ENCODE results near the gene DDRGK1.

DDRGK1 gene

DNA sequence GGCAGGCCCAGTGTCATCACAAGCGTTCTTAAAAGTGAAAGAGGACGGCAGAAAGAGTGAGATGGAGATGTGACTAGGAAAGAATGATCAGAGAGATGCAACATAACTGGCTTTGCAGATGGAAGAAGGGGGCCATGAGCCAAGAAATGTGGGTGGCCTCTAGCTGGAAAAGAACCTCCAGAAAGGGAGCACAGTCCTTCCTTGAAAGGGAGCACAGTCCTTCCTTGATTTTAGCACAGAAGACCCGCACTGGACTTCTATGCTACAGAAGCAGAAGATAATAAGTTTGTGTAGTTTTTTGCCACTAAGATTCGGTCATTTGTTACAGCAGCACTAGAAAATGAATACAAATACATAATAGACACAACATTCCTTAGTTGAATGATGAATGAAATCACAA, 24.2 kb downstream of the DDRGK1 start:
- DNase-seq: no peak

- DNase-seq: no peak
Observed at GRCh38 chr20:3177746-3178485, 26.6 kb downstream of the DDRGK1 start.

DNA sequence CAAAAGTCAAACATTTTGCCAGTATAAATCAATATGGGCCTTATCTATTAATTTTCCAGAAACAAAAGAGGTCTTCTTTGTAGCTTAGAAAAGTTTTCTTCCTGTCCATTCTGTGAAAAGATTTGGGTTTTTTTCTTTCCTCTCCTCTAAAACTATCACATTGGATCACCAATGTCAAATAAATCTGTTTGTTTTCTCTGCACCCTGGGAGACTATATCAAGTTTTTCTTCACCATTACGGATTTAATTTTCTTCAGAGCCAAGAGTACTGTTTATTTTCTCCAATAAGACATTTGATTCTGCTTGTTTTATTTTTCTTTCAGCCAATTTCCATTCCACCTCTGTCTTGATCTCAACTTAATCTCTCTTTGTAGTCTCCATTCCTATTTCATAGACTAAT, 29.2 kb downstream of the DDRGK1 start:
- no peak for DNase-seq

DNA sequence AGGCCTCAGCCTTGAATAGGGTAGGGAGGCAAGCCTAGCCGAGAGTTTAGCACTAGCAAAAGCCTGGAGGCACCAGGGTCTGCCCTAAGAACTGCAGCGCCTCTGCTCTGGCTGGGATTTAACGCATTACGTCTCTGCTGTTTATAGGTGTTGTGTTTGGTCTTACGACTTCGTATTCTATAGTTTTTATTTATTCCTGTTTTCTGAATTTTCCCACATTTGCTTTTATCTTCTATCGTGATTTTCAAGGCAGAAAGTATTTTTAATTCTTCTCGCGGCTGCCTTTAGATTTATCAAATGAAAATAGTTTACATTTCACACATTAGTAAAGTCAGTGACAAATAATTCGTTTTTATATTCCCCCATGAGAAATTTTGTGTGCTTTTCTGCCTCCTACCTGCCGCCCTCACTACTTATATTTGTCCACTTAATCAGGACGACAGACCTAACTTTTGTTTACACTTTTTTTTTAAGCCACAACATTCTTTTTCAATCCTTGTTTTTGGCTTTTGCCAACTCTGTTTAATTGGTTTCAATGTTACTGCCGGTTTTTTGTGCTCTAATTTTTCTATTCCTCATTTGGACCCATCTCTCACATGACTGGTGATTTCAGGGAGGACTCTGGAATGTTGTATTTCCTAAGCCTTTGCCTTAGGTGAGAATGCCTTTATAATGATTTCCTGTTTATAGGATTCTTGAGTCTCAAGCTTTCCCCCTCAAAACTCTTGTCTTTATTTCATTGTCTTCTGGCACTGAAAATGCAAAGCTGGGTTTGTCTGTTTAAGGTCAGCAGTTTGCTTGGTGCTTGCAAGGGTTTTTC, 29.8 kb downstream of the DDRGK1 start:
- no peak for DNase-seq

DNA sequence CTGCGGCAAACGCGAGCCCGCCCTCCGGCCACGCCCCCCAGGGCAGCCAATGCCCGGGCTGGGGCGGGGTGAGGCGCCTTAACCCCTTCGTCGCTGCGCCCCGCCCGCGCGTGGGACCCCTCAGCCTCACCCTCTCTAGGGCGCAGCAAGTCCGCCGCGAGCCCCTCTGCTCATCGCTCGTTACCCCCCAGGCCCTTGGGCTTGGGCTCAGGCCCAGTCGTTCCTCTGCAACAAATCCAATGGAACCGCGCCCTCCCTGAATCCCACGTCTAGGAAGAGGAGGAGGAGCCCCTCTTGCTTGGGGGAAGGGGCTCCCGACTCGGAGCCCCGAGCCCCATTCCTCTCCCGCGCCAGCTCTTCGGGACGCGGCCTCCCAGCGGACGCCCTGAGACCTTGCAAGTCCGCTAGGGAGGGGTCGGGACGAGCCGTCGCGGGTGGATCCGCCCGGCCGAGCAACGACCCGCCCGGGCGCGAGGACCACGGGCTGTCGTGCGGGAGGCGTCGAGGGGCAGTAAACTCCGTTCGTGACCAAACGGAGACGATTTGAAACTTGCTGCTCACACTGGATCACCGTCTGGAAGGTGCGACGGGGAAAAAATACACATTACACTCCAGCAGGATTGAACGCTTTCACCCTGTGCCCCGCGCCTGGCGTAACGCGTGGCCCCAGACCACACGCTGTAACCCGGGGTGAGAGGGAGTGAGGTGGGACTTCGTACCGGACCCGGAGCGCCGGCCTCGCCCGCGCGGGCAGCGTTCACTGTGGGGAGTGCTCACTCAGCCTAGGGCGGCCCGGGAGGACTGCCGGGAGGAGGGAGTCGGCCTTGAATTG, 30.7 kb downstream of the DDRGK1 start:
- peak; percentile 90 for DNase-seq

- DNase-seq: peak; percentile 66
Observed at GRCh38 chr20:3172933-3173609, 31.4 kb downstream of the DDRGK1 start, which contains the start of gene LZTS3. LZTS3 (minus strand) TSS chr20:3173549; CDS start chr20:3167163, 6,386 bp downstream.

- no peak for DNase-seq
Observed at GRCh38 chr20:3172126-3172932, 32.2 kb downstream of the DDRGK1 start.

DNA sequence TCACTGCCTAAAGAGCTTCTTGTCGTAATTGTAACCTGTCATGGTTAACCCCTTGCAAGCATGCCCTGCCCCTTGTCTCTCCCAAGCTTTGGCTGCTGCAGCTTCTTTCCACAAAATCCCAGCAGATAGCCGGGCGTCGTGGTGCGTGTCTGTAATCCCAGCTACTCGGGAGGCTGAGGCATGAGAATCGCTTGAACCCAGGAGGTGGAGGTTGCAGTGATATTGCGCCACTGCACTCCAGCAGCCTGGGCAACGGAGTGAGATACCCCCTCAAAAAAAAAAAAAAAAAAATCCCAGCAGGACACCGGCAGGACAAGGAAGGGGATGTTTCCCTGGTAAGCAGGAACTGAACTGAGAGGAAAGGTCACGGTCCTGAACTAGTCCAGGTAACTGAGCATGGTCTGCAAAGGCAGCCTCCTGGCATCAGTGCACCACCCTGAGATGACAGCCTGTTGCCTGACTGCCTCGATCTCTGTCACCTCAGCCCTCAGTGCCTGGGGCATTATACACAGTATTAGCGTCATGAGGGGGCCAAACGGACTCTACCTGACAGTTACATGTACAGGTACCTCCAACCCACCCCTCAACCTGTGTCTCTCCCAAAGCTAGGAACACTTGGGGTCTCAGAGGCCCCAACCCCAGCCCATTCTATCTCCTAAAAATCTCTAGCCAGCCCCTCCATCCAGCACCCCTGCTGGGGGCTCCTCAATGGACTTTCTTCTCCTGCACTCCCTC, 32.9 kb downstream of the DDRGK1 start:
- no peak for DNase-seq

DNA sequence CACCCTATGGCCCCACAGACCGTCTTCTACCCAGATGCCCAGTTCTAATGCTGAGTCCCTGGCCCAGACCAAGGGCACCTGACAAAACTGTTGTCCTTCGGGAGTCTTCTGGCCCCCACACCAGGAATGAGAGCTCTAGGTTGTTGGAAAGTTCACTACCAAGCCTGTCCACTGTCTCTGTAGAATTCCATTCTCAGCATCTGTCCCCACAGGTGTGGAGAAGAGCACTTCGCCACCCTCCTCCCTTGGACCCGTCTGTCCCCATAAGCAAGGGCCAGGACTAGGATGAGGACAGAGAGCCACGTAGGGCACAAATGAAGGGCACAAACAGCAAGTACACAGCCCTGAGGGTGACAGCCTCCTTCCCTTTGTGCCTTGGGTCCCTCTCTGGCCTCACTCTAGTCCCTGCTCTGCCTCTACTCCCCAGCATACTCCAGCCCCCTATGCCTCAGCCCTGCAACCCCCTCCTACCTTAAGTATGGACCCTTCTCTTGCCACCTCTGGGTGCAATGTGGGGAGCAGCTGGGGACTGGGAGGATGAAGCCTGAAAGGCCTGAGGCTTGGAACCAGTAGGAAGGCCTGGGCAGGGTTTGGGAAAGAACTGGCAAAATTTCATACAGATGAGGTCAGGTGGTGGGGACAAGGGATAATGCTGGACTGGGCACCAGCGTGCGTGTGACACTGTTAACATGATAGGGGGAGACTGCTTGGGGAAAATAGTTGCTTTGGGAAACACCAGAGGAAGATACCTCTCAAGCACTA, 35.5 kb downstream of the DDRGK1 start:
- DNase-seq: no peak

DNA sequence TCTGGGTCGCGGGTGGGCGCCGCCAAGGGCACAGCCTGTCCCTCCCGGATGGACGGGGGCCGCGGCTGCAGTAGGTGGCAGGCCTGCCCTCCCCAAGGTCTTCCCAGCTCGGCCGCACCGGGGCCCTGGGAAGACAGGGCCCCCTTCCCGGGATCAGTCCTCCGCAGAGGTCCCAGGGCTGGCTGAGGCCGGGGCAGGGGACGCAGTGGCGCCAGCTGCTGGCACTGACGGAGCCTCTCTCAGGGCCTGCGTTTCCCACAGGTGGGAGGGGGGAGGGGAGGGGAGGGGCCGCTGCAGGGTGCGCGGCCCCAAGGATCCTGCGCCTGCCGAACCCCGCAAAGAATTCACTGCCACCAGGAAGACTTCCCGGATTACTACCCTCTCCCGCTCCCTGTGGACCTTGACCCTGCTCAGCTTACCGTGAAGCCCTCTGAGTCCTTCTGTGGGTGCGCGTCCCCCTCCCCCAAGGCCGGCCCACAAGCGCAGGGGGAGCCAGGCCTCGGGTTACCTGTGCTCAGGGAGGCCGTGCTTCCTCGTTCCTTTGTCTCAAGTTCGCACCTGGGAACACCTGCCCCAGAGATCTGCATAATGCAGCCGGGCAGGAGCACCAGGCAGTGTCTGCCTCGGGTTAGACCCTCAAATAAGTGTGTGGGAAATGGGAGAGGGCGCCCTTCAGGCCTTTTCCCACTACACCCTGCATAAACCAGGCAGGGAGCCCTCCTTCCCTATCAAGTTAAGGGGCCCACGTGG, 36.2 kb downstream of the DDRGK1 start:
- no peak for DNase-seq

- DNase-seq: no peak
Observed at GRCh38 chr20:3167738-3168078, 36.8 kb downstream of the DDRGK1 start.

GRCh38 chr20:3166913-3167342, 37.6 kb downstream of the DDRGK1 start:
- DNase-seq: no peak

DNA sequence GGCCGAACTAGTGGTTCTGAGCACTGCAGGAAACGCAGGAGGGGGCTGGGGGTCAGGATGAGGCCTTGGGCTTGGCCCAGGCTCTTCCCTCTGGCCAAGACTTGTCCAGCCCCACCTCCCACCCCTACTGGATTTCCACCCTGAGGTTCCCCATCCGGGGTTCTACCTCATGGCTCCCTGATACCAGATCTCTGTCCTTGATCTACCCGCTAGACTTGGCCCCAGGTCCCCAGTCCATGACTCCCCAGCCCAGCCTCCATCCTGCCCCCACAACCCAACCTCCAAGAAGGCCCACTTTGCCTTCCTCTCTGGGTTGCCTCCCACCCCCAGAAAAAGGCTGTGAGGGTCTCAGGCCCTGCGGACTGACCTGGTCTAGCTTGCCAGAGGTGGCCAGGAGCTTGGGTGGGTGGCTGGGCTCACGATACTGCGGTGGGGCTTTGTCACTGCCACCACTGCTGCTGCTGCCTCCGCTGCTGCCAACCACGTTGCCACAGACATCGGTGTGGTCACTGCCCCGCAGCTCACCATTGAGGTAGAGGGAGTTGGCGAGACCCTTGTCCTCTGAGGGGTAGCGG, 38.1 kb downstream of the DDRGK1 start:
- no peak for DNase-seq

DNA sequence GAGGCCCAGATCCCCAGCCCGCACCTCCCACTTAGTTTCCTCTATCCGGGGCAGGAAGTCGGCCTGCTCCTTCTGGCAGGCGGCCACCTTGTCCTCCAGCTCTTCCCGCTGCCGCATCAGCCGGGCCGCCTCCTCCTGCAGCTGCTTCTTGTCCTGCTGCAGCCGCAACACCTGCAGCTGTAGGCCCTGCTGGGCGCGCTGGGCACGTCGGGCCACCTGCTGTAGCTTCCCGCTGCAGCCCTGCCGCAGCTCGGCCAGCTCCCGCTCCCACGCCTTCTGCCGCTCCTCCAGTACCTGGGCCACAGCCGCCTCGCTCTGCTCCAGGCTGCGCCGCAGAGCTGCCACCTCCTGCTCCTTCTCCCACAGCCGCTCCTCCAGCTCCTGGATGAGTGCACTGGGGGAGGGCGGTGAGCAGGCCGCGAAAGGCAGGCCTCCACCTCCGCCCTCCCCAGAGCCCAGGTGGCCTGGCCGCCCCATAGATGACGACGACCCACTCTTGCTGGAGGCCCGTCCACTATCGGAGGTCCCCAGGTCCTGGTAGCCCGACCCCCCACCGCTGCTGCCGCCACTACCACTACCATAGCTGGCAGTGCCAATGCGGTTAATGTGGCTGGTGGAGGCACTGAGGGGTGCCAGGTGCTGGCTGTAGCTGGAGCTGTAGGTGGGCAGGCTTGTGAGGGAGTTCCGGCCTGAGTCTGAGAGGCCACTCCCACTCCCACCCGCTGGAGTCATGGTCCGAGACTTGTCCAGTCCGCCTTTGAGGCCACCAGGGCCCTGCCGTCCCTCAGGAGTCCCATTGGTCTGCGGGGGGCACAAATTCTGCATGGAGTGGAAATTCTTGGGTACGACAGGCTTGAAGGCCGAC, 38.8 kb downstream of the DDRGK1 start:
- DNase-seq: no peak

DNA sequence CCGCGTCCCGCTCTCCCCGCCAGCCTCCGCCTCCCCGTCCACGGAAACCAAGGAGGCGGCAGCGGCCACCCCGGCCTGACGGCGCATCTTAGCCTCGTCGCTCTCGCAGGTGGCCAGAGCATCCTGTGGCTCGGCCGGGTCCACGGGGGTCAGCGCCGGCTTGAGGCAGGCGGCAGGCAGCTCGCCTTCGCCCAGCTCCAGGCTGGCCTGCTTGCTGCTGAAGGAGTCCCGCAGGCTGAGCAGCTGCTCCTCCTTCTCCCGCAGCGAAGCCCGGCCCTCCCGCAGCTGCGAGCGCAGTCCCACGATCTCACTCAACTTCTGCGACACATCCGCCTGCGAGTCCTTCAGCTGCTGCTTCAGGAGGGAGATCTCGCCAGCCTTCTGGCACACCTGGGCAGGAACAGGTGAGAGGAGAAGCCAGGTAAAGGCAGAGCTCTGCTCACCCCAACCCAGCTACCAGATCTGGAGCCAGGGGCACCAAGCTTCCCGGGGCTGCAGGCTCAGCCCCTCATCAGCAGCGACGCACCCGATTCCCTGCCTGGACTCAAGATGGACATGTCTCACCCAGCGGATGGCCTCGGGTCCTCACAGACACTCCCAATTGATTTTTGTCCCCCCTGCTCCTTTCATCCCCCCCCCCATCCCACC, 39.6 kb downstream of the DDRGK1 start:
- no peak for DNase-seq

GRCh38 chr20:3164043-3164762, 40.3 kb downstream of the DDRGK1 start:
- no peak for DNase-seq
